GM18520 (cell line): ENCODE data around the gene PDS5B.
A peak's percentile ranks its signal among the peaks of the same experiment; 100 is the strongest.
"Not testable (repeated sequence)": the region's sequence is repeated elsewhere in the genome, so short reads cannot be mapped to it uniquely, and the experiment has no call there.

ENCODE experiments used
- ATAC-seq: cut with Tn5 transposase; IDR thresholded peaks from one replicate; pipeline ENCODE4 v1.9.1; 2021; ENCODE audit not compliant: unreplicated experiment

The PDS5B gene

GRCh38 chr13:32647926-32648325 lies 61.7 kb downstream of the PDS5B start:
- ATAC-seq = no peak

GRCh38 chr13:32650705-32651311 lies 64.6 kb downstream of the PDS5B start:
- peak; percentile 67 for ATAC-seq

- no peak for ATAC-seq
Measured at GRCh38 chr13:32657309-32657708, 71.1 kb downstream of the PDS5B start.

- no peak for ATAC-seq
Measured at GRCh38 chr13:32659736-32660135, 73.5 kb downstream of the PDS5B start.

- no peak for ATAC-seq
Measured at GRCh38 chr13:32660227-32660626, 74.0 kb downstream of the PDS5B start.

- no peak for ATAC-seq
Measured at GRCh38 chr13:32661685-32662084, 75.4 kb downstream of the PDS5B start.

GRCh38 chr13:32663660-32664059 lies 77.4 kb downstream of the PDS5B start:
- ATAC-seq = no peak

GRCh38 chr13:32666990-32667571 lies 80.8 kb downstream of the PDS5B start:
- no peak for ATAC-seq

- no peak for ATAC-seq
Measured at GRCh38 chr13:32669030-32669646, 82.9 kb downstream of the PDS5B start.

- no peak for ATAC-seq
Measured at GRCh38 chr13:32674503-32674902, 88.3 kb downstream of the PDS5B start.

GRCh38 chr13:32676242-32676641 lies 90.0 kb downstream of the PDS5B start:
- no peak for ATAC-seq

- ATAC-seq = no peak
Measured at GRCh38 chr13:32682130-32682529, 95.9 kb downstream of the PDS5B start.

- no peak for ATAC-seq
Measured at GRCh38 chr13:32682740-32683139, 96.5 kb downstream of the PDS5B start.

GRCh38 chr13:32687275-32687674 lies 101.0 kb downstream of the PDS5B start:
- ATAC-seq = no peak

GRCh38 chr13:32695602-32696250 lies 109.5 kb downstream of the PDS5B start:
- no peak for ATAC-seq

- no peak for ATAC-seq
Measured at GRCh38 chr13:32707471-32707870, 121.2 kb downstream of the PDS5B start.

GRCh38 chr13:32713397-32713796 lies 127.1 kb downstream of the PDS5B start:
- no peak for ATAC-seq

- not testable (repeated sequence) for ATAC-seq
Measured at GRCh38 chr13:32716201-32716600, 129.9 kb downstream of the PDS5B start.

- ATAC-seq = no peak
Measured at GRCh38 chr13:32720026-32720425, 133.8 kb downstream of the PDS5B start.

- not testable (repeated sequence) for ATAC-seq
Measured at GRCh38 chr13:32721131-32722034, 135.1 kb downstream of the PDS5B start.

- no peak for ATAC-seq
Measured at GRCh38 chr13:32722340-32722739, 136.1 kb downstream of the PDS5B start.
